GM19099 (cell line): ENCODE data around the gene COL4A3.

Experiments used
- POLR2A ChIP-seq: IDR thresholded peaks from 3 replicates; pipeline ENCODE4 v1.6.1; 2011; ENCODE audit warnings: low read depth; ENCODE audit not compliant: insufficient read length; ENCODE audit errors: extremely low read depth

COL4A3 gene

GRCh38 chr2:227234429-227234828 is 70.0 kb downstream of the COL4A3 start:
- TF ChIP-seq POLR2A = no peak

- no peak for TF ChIP-seq POLR2A
Observed at GRCh38 chr2:227237786-227238185, 73.4 kb downstream of the COL4A3 start.

GRCh38 chr2:227238238-227239237 is 74.1 kb downstream of the COL4A3 start:
- TF ChIP-seq POLR2A = no peak

GRCh38 chr2:227241005-227241404 is 76.6 kb downstream of the COL4A3 start:
- no peak for TF ChIP-seq POLR2A

- TF ChIP-seq POLR2A = no peak
Observed at GRCh38 chr2:227248876-227249275, 84.5 kb downstream of the COL4A3 start.

- no peak for TF ChIP-seq POLR2A
Observed at GRCh38 chr2:227252831-227253230, 88.4 kb downstream of the COL4A3 start.

GRCh38 chr2:227256605-227257004 is 92.2 kb downstream of the COL4A3 start:
- TF ChIP-seq POLR2A = no peak

- no peak for TF ChIP-seq POLR2A
Observed at GRCh38 chr2:227257820-227258219, 93.4 kb downstream of the COL4A3 start.

GRCh38 chr2:227260041-227260440 is 95.6 kb downstream of the COL4A3 start:
- TF ChIP-seq POLR2A = no peak

- TF ChIP-seq POLR2A = no peak
Observed at GRCh38 chr2:227267410-227268115, 103.1 kb downstream of the COL4A3 start.

- TF ChIP-seq POLR2A = no peak
Observed at GRCh38 chr2:227280895-227281294, 116.5 kb downstream of the COL4A3 start.

GRCh38 chr2:227285741-227286236 is 121.4 kb downstream of the COL4A3 start:
- TF ChIP-seq POLR2A = no peak

- TF ChIP-seq POLR2A = no peak
Observed at GRCh38 chr2:227287771-227288170, 123.3 kb downstream of the COL4A3 start.

GRCh38 chr2:227292314-227292713 is 127.9 kb downstream of the COL4A3 start:
- no peak for TF ChIP-seq POLR2A

GRCh38 chr2:227293531-227293930 is 129.1 kb downstream of the COL4A3 start:
- TF ChIP-seq POLR2A = no peak

- no peak for TF ChIP-seq POLR2A
Observed at GRCh38 chr2:227295806-227296205, 131.4 kb downstream of the COL4A3 start.
